ENCODE data around the gene HDC.

The HDC gene

DNA sequence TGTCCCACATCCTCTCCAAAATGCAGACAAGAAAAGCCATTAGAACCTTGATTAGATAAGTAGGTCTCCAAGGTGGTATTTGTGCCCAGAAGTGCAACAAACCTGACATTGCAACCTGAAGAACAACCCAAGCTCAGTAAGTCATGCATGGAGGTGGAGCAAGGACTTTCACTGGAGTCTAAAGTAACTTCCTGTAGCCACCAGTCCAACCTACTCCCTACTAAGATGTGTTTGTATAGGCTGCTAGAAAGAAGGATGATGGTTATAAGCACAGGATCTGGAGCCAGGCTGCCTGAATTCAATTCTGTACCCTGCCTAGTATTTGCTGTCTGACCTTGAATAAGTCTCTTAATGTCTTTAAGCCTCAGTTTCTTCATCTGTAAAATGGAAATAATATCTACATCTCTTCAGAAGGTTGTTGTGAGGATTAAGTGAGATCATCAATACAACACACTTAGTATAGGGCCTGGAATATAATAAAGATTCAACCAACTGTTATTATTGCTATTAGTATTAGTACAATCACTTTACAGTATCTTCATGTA, 32.3 kb downstream of the HDC start:
- in situ Hi-C loops (cut with MboI; ENCODE audit: low sequenced_read_pairs, unreplicated experiment), result no loop called here
- TF ChIP-seq, protein P1, sequence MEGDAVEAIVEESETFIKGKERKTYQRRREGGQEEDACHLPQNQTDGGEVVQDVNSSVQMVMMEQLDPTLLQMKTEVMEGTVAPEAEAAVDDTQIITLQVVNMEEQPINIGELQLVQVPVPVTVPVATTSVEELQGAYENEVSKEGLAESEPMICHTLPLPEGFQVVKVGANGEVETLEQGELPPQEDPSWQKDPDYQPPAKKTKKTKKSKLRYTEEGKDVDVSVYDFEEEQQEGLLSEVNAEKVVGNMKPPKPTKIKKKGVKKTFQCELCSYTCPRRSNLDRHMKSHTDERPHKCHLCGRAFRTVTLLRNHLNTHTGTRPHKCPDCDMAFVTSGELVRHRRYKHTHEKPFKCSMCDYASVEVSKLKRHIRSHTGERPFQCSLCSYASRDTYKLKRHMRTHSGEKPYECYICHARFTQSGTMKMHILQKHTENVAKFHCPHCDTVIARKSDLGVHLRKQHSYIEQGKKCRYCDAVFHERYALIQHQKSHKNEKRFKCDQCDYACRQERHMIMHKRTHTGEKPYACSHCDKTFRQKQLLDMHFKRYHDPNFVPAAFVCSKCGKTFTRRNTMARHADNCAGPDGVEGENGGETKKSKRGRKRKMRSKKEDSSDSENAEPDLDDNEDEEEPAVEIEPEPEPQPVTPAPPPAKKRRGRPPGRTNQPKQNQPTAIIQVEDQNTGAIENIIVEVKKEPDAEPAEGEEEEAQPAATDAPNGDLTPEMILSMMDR (IDR thresholded peaks at IDR 0.05; ENCODE audit: borderline replicate concordance, control extremely low read depth, extremely low read depth, insufficient read depth, missing control alignments), result no peak
- no peak for DNase-seq (ENCODE audit: low spot score)

DNA sequence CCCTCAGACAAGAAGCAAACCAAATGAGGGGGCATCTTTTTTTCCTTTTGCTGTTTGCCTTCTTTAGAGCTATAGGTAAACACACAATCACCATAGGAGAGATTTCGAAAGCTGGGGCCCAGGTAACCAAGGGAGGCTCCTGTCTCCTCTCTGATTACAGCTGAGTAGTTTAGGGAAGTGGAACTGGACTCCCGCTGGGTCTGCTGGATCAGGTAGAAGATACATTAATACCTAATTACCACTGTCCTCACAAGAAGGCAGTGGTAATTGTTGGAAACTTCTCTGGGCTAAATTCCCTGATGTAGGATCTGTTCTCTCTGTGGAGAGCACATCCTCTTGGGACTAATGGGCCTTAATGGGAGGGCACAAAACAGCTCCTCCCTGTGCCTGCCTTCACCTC, 32.7 kb downstream of the HDC start:
- TF ChIP-seq, protein P1 (IDR thresholded peaks at IDR 0.05; ENCODE audit: borderline replicate concordance, control extremely low read depth, extremely low read depth, insufficient read depth, missing control alignments), result no peak
- DNase-seq (ENCODE audit: low spot score), result no peak
- in situ Hi-C loops (cut with MboI; ENCODE audit: low sequenced_read_pairs, unreplicated experiment), result no loop called here

DNA sequence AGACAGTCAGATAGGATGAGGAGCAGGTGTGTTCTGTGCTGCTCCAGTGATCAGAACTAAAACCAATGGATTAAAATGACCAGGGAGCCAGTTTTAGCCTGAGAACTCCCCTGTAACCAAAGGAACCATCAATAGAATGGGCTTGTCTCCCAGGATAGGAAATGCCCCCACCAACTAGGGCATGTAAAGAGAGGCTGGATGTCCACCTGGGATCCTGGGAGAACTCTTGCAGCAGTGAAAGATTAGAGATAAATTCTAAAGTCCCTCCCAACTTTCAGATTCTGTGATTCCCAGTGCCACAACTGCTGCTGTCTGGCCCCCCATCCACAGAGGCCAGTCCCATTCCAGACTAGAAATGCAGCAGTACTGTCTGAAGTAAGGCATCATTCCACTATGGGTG, 33.8 kb downstream of the HDC start:
- in situ Hi-C loops (cut with MboI; ENCODE audit: low sequenced_read_pairs, unreplicated experiment), result no loop called here
- DNase-seq (ENCODE audit: low spot score), result no peak
- TF ChIP-seq, protein P1 (IDR thresholded peaks at IDR 0.05; ENCODE audit: borderline replicate concordance, control extremely low read depth, extremely low read depth, insufficient read depth, missing control alignments), result no peak

- DNase-seq (ENCODE audit: low spot score), result no peak
- TF ChIP-seq, protein P1 (IDR thresholded peaks at IDR 0.05; ENCODE audit: borderline replicate concordance, control extremely low read depth, extremely low read depth, insufficient read depth, missing control alignments), result no peak
- in situ Hi-C loops (cut with MboI; ENCODE audit: low sequenced_read_pairs, unreplicated experiment), result no loop called here
Observed at GRCh38 chr15:50229336-50229735, 36.2 kb downstream of the HDC start.

- in situ Hi-C loops (cut with MboI; ENCODE audit: low sequenced_read_pairs, unreplicated experiment), result no loop called here
- DNase-seq (ENCODE audit: low spot score), result no peak
- TF ChIP-seq, protein P1 (IDR thresholded peaks at IDR 0.05; ENCODE audit: borderline replicate concordance, control extremely low read depth, extremely low read depth, insufficient read depth, missing control alignments), result no peak
Observed at GRCh38 chr15:50228866-50229265, 36.7 kb downstream of the HDC start.

GRCh38 chr15:50227076-50227475, 38.5 kb downstream of the HDC start:
- TF ChIP-seq, protein P1 (IDR thresholded peaks at IDR 0.05; ENCODE audit: borderline replicate concordance, control extremely low read depth, extremely low read depth, insufficient read depth, missing control alignments), result no peak
- DNase-seq (ENCODE audit: low spot score), result no peak

DNA sequence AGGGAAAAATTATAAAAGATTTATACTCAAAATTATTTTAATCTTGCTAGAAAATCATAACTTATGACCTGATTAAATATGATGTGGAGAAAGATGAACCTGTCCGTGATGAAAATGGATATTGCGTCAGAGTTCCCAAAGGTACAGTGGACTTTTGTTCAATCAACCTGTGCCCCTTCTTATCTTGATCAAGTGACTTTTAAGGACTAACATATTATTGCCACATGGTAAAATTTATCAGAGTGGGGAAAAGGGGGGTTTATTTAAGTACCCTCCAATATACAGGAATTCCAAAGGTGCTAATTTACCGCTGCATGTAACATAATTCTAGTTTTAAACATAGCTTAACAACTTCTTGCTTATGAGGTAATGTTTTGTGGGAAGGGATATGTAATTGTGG, 39.6 kb downstream of the HDC start:
- in situ Hi-C loops (cut with MboI; ENCODE audit: low sequenced_read_pairs, unreplicated experiment), result no loop called here
- no peak for DNase-seq (ENCODE audit: low spot score)
- TF ChIP-seq, protein P1 (IDR thresholded peaks at IDR 0.05; ENCODE audit: borderline replicate concordance, control extremely low read depth, extremely low read depth, insufficient read depth, missing control alignments), result no peak

More at GRCh38 chr15:50227076-50227475, 38.5 kb downstream of the HDC start:
- in situ Hi-C loops (cut with MboI; ENCODE audit: low sequenced_read_pairs, unreplicated experiment), result no loop called here

All from GM13976 (cell line).